ENCODE data around the gene PODXL. TPM values are rescaled to one million over a fixed set of nuclear protein-coding genes. Genes with fewer than 3 reads are reported as not detected.

PODXL gene
- total RNA-seq, 1 experiment from 2014 or later: 727 TPM

DNA sequence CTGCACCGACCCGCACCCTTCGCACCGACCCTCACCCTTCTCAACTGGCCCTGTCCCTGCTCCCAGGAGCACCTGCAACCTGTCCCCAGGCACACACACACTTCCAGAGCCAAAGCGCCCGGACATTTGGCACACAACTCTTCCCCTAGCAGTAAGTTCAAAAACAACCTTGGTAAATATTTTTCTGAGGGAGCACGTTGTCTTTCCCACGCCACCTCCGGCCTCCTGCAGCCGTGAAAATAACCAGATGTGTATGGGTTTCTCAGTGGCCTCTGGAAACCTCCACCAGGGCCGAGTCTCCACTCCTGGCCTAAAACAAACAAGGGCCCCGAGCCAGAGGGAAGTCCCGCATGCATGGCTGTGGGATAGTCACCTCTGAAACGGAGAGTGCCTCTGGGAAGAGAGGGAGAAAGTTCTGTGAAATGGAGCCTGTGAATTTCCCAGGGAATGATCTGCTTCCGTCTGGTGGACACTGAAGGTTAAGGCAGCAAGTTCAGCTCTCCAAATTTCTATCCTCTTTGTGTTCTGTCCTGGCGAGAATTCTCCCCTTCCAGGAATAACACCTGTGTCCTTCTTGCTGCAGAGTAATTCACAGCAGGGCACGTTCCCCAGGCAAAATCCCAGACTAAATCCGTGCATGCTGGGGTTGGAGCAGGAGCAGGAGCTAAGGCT lies 15.8 kb downstream of the PODXL start:
- peak overlapping the region; percentile 91 to 95 (median 93) for H3K27ac Mint-ChIP-seq
- no peak overlapping the region for H4K5ac ChIP-seq (ENCODE audit: insufficient read length, low read depth, low read length)

More for the DNA sequence above, 15.8 kb downstream of the PODXL start:
- no peak overlapping the region for H3K23ac ChIP-seq (ENCODE audit: insufficient read length, low read depth, low read length)
- no peak overlapping the region for H3K27ac ChIP-seq (ENCODE audit: insufficient read length, low read depth, low read length)
- no peak overlapping the region for H3K4me2 ChIP-seq (ENCODE audit: insufficient read depth, insufficient read length, low read length)
- no peak overlapping the region for H2BK15ac ChIP-seq (ENCODE audit: low read depth, low read length)
- WGBS (ENCODE audit: extremely low coverage, insufficient read length, low lambda C conversion rate): no CpG with 5 or more reads among the region's 18 CpGs
- H2BK5ac ChIP-seq (ENCODE audit: insufficient read length, low read length): no peak overlapping the region
- peaks cover 7% of the 10 kb centered on the region; the same call in 1 of the 2 replicates for H3K4me1 ChIP-seq (ENCODE audit: insufficient read depth, low read length)
- no peaks in the 10 kb centered on the region for H3K9me3 Mint-ChIP-seq
- no peaks in the 10 kb centered on the region for H3K79me1 ChIP-seq (ENCODE audit: insufficient read depth, low read depth, low read length, poor library complexity, severe bottlenecking)
- no peak overlapping the region for H3K18ac ChIP-seq (ENCODE audit: insufficient read length, low read depth, low read length)
- peaks cover 76 to 92% of the 10 kb centered on the region in 2 experiments for H3K4me1 Mint-ChIP-seq
- DNase-seq: no peak
- no peak overlapping the region for H2BK20ac ChIP-seq (ENCODE audit: low read depth, low read length, poor library complexity, severe bottlenecking)
- no peak overlapping the region for H3T11ph ChIP-seq (ENCODE audit: low read length)
- H3K9me3 ChIP-seq (ENCODE audit: control insufficient read depth, low read depth, low read length): no peaks in the 10 kb centered on the region
- H4K8ac ChIP-seq (replicated peaks; ENCODE audit: insufficient read length, low read depth, low read length): no peak overlapping the region
- H3K56ac ChIP-seq (ENCODE audit: insufficient read length, low read depth, low read length): no peak overlapping the region
- no peak overlapping the region for H4K91ac ChIP-seq (ENCODE audit: insufficient read length, low read depth, low read length)
- peak; percentile 17; the same call in 1 of the 3 replicates for TF ChIP-seq CTCF (conservative IDR thresholded peaks at IDR 0.05)
- H2BK12ac ChIP-seq (ENCODE audit: insufficient read length, low read depth, low read length): no peak overlapping the region
- H3K14ac ChIP-seq (ENCODE audit: insufficient read depth, low read length): no peak overlapping the region
- H3K4ac ChIP-seq (ENCODE audit: low read depth, low read length): no peak overlapping the region
- H3K36me3 Mint-ChIP-seq (ENCODE audit: insufficient read depth in 1 of 3, low read depth in 3 of 3): peaks cover 60 to 91% (median 82%) of the 10 kb centered on the region in 3 experiments; a peak in 6 of 7 replicates
- H2AK5ac ChIP-seq (ENCODE audit: insufficient read length, low read length): no peak overlapping the region
- H3K79me2 ChIP-seq (ENCODE audit: insufficient read depth, low read length): peaks cover 97% of the 10 kb centered on the region
- H3K27me3 ChIP-seq (ENCODE audit: insufficient read depth, low read length): no peaks in the 10 kb centered on the region
- H3K4me3 Mint-ChIP-seq: peak overlapping the region; percentile 28 to 37; a peak in 4 of 5 replicates
- H2AFZ ChIP-seq (ENCODE audit: low read length): no peak overlapping the region
- H2BK120ac ChIP-seq (ENCODE audit: low read depth, low read length, poor library complexity, severe bottlenecking): no peak overlapping the region
- H3K27me3 Mint-ChIP-seq (ENCODE audit: low read depth): no peaks in the 10 kb centered on the region
- H3K9ac ChIP-seq (ENCODE audit: extremely low read depth, insufficient read length, low read length): no peak overlapping the region
- no peaks in the 10 kb centered on the region for H3K23me2 ChIP-seq (ENCODE audit: insufficient read length, low read depth, low read length, poor library complexity, severe bottlenecking)
- H4K20me1 ChIP-seq (ENCODE audit: control insufficient read depth, insufficient read depth, insufficient read length): peaks cover 3% of the 10 kb centered on the region
